ENCODE data around the gene EPB42.
"Not testable (repeated sequence)": the region's sequence is repeated elsewhere in the genome, so short reads cannot be mapped to it uniquely, and the experiment has no call there.

The EPB42 gene

DNA sequence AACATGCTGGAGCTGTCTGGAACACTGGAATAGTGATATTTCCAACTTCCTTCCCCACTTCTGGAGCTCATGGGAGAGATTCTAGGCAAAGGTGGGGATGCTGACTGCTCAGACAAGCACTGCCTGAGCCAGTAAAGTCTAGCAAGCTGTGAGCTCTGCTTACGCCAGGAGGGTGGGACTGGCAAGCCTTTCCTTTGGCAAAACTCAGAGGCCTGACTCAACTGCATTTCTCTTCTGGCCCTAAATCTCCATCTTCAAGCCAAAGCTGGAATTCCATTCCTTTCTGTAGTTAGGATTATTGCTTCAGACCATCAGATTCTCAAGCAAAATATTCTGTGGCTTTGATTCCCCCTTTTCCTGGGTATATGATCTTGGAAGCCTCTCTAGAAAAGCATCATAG is 20.3 kb upstream of the EPB42 start:
- no peak for DNase-seq (ENCODE audit: low read depth in 2 of 2)

DNA sequence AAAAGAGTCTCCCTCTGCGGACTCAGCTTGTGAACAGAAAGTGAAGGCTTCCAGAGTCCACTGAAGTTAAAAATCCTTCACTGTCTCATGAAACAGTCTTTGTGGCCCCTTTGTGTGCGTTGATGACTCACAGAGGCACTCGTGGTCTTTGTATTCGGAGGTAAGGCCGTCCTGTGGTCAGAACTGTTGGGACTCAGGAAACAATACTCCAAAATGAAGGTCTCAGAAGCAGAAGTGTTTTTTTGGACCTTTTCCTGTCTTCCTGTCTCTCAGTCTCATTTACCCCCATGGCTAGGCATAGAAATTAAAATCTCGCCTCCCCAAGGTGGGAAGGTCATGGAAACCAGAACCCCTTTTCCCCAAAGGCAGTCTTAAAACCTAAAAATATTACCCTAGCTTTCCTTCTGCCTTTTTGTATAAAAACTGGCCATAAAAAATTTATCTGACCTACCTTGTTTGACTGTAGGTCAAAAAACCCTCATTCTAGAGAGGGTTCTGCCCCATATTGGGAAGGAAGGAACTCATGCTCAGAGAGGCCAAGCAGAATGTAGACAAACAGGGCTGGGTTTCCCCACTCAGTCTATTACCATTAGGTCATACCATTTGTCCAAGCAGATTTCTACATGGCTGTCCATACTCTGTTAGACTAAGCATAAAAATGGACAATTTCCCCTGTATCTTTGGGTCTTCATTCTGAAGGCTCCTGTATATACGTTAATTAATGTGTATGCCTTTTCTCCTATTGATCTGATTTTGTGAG is 19.1 kb upstream of the EPB42 start:
- DNase-seq (ENCODE audit: low read depth in 2 of 2) = no peak

DNA sequence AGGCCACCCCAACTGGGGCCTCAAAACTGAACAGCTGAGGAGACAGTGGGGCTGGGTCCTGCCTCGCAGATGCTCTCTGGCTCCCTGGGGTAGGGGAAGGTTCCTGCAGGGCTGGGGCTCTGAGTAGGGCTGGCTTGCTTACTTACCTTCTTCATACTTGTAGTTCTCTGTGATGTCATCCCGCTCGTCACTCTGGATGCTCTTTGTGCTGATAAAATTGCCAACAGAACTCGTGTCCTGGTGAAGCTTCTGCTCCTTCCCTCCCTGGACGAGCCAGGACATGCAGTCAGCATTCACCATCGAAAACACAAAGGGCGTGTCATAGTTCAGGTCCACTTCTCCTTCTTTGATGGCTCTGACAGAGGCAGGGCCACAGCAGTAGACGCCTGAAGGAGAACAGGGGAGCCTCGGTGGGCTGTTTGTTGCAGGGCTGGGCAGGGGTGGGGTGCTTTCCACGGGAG is 17.9 kb upstream of the EPB42 start:
- DNase-seq (ENCODE audit: low read depth in 2 of 2) = no peak

DNA sequence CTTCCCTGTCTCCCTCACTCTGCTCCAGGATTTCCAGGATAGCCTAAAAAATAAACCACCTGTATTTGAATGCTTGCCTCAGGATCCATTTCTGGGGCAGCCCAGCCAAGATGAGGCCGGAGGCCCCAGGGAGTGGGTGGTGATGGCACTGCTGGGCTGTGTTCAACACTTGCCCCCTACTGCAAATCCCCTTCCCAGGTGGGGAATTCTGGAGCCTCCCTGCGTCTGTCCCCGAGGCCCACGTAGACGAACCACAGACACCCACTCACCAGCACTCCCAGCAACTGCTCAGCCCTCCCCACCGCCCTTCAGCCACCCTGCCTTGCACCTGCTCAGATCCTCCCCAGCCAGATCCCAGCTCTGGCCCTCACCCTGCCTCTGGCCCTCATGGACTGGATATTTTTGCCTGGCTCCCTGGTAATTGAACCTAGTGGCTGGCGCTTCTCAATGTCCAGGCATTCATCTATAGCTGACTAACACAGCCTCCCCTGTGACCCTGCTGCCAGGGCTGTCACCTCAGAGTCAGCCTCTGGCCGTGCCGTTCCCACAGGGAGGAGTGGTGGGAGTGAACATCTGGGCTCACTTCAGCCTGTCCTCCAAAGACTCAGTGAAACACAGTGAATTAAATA is 17.1 kb upstream of the EPB42 start:
- DNase-seq (ENCODE audit: low read depth in 2 of 2) = no peak

DNA sequence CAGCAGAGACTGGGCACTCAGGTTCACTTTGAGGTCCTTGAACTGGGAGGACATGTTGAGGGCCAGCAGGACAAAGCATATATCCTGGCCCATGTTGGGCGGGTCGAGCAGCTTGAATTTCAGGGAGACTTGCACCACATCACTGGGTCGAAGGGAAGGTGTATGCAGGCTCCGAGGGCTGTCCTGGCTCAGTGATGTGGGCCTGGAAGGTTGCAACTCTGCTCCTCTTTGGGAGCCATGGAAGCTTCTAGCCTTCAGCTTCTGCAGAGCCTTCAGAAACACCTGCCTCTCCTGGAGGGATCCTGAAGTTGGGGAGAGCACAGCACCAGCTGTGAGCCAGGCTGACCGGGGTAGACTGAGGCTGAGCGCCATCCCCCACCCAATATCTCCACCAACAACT is 14.7 kb upstream of the EPB42 start:
- DNase-seq (ENCODE audit: low read depth in 2 of 2) = no peak

DNA sequence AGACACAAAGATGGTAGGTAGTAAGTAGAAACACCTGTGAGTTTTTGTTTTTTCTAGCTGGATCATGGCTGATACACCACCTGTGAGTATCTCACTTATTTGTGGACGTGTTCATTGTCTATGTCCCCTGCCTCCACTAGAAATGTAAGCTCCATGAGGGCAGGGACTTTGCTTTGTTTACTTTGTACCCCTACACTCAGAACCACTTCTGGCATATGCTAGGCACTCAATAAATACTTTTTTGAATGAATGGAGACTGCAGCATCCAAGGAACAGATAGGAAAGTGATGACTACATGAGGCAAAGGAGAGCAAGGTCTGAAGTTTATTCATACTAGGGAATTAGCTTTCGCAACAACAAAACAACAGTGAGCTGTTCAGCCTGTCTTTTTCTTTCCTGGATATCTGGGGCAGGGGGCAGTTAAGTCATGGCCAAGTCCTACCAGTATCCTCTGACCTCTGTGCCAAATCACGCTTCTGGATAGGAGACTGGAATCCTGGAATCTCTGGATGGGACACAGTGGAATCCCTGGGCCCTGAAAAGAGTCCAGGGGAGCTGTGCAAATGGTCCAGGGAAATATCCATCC is 11.6 kb upstream of the EPB42 start:
- no peak for DNase-seq (ENCODE audit: low read depth in 2 of 2)

DNA sequence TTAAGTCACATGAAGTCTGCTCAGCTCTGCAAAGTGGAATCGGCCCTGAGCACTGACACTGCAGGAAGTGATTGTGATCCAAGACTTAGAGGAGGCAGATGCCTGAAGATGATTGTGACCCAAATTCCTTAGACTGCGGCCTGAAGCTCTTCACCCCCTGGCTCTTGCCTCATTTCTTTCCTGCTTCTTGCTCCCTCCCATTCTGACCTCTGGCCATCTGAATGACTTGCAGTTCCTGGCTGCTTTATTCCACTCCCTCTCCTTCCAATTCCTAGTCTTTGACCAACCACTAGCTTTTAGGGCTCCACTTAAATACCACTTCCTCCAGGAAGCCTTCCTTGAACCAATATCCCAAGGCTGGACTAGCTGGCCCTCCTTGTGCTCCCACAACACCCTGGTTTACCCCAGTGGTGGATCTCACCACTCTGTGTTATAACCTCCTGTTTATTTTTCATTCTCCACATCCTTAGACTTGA is 9.9 kb upstream of the EPB42 start:
- no peak for DNase-seq (ENCODE audit: low read depth in 2 of 2)

DNA sequence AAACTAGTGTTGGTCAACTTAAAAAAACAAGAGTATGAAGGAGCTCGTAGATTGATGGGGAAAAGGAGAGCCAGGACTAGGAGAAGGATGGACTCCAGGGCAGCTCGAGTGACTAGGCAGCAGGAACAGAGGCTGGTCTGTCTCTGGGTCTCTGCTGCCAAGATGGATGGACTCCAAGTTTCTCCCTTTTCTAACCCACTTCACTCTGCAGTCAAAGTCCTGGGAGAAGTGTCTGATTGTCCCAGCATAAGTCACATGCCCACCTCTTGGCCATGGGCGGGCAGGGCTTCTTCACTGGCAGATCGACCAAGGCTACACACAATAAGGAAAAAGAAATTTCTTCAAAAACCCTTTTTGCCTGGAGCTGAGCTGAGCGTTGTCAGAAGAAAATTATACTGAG is 9.2 kb upstream of the EPB42 start:
- no peak for DNase-seq (ENCODE audit: low read depth in 2 of 2)

DNA sequence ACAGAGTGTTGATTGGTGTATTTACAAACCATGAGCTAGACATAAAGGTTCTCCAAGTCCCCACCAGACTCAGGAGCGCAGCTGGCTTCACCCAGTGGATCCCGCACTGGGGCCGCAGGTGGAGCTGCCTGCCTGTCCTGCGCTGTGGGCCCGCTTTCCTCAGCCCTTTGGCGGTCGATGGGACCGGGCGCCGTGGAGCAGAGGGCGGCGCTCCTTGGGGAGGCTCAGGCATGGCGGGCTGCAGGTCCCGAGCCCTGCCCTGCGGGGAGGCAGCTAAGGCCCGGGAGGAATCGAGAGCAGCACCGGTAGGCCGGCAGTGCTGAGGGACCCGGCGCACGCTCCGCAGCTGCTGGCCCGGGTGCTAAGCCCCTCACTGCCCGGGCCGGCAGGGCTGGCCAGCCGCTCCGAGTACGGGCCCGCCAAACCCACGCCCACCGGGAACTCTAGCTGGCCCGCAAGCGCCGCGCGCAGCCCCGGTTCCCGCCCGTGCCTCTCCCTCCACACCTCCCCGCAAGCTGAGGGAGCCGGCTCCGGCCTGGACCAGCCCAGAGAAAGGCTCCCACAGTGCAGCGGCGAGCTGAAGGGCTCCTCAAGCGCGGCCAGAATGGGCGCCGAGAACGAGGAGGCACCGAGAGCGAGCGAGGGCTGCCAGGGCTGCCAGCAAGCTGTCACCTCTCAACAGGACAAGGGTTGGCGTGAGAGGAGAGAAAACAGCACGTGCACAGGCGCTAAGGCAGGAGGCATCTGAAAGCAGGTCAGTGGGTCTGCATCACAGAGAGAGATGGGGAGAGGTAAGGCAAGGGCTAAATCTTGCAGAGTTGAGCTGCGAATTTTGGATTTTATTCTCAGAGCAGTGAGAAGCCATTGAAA is 5.9 kb upstream of the EPB42 start:
- DNase-seq (ENCODE audit: low read depth in 2 of 2) = no peak

DNA sequence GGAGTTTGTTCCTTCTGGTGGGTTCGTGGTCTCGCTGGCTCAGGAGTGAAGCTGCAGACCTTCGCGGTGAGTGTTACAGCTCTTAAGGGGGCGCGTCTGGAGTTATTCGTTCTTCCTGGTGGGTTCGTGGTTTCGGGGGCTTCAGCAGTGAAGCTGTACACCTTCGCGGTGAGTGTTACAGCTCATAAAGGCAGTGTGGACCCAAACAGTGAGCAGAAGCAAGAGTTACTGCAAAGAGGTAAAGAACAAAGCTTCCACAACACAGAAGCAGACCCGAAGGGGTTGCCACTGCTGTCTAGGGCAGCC is 5.1 kb upstream of the EPB42 start:
- DNase-seq (ENCODE audit: low read depth in 2 of 2) = not testable (repeated sequence)

DNA sequence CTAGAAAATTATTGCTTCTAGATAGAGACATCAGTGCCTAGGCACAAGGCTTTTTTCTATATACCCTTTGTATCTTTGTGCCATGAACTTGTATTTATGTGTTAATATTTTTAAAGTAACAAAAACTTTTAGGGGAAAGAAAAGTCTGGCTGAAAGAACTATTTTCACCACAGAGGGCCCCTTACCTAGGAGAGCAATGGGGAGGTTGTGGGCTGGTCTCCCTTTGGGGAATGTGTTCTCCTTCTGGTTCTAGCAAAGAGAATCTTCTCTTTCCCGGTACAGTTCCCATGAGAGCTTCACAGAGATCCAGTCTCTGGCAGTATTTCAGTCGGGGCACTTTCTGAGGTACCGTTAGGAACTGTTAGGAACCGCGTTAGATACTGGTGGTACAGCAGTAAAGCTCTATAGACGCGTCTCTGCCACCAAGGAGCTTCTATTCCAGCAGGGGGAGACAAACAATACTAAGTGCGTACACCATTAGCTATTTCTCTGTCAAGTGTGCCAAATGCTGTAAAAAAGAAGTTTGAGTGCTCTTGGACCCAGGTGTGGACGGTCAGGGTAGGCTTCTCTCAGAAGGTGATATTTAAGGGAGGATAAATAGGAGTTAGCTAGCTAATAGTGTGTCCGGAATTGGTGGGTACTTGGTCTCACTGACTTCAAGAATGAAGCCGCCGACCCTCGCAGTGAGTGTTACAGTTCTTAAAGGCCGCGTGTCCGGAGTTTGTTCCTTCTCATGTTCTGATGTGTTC is 4.6 kb upstream of the EPB42 start:
- no peak for DNase-seq (ENCODE audit: low read depth in 2 of 2)

DNA sequence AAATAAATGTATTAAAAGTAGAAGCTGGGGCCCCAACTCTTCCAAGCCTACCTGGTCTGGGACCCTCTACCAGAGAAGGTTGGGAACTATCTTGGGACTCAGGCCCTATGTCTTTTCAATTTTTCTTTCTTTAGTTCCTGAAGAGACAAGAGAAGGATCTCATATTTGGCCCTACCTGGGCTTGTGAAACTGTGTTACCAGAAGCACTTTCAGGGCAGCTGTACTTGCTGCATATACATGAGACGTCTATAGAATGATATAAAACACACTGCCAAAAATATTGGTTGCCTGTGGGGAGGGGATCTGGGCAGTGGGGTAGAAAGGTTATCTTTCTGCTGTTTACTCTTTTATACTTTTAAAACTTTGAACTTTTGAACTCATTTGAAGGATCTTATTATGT is 604 bp upstream of the EPB42 start:
- no peak for DNase-seq (ENCODE audit: low read depth in 2 of 2)

DNA sequence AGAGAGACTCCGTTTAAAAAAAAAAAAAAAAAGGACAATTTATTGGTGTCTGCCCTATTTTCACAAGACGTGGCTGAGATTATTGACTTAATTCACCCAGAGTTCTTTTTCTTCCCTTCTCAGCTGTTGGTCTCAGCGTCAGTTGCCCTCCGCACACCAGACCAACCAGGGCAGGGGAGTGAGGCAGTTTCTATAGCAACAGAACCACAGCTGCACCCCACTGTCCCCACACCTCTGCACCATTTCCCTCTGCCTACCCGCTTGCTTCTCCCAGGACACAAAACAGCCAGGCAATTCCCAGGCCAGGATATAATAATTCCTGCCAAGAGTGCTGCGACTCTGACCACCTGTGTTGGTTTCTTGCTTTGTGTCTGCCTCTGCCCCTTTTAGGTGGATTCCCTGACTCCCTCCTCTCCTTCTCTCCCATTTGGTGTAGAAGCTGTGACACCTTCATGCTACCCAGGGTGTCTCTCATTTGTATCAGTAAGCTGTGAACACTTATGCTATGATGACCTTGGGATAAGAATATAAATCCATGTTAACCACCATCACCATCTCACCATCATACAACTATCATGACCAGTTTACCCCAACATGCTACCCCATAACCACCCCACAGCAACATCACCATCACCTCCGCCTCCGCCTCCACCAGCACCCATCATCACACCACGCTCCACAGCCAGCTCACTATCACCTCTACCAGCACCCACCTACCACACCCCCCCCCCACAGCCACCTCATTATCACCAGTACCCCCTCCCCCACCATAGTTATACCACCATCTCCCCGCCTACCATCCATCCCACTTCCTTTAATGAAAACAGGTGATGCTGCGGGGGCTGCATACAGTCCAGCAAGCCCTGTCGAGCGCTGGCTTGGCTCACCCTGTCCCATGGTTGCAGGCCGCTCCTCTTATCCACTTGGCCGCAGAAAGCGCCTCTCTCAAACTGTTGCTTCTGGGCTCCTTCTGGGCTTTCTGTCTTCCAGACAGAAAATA is 589 bp downstream of the EPB42 start:
- DNase-seq (ENCODE audit: low read depth in 2 of 2) = no peak

DNA sequence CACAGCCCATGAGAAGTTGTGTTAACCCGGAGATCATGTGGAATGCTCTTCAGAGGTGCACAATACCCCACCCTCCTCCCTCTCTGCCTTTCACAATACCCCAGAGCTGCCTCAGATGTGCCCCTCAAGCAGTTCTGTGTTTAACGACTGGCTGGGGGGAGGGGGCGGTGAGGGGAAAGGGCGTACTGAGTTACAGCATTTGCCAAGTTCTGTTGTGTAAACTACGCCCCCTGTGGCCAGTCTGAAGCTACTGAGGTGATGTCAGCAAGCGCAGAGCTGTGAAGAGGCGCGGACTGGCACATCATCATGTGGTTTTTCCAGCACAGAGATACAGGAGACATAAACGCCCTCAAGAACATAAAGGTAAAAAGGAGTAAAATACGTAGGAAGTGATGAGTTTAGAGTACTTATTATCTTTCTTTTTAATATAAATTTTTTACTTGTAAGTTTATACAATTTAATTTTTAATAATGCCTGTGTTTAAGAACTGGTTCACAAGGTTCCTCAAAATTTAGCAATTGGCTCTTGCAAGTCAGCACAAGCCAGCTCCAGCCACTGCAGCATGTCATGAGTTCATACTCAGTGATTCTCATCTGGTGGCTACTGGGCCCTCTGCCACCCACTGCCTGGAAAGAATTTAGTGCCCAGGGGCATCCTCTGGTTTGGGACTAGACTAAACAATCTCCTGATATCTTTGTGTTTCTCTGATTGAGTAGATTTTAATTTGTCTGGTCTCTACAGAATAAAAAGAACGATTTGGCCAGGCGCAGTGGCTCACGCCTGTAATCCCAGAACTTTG is 1.7 kb downstream of the EPB42 start:
- no peak for DNase-seq (ENCODE audit: low read depth in 2 of 2)

DNA sequence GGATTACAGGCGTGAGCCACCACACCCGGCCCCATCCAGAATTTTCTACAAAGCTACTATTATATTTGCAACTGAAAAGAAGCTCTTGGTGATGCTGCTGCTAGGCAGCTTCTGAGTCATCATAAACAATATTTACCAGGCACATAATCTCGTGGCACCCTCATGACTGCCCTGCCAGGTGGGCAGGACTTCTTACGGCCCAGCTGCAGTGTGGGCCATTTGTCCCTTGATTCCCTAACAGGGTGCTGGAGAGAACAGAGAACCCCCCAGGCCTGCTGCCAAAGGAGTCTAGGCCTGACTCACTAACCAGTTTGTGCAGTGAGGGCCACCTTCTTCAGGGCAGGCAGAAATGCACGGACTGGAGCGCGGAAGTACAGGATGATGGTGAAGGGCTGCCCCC is 4.9 kb downstream of the EPB42 start:
- no peak for DNase-seq (ENCODE audit: low read depth in 2 of 2)

DNA sequence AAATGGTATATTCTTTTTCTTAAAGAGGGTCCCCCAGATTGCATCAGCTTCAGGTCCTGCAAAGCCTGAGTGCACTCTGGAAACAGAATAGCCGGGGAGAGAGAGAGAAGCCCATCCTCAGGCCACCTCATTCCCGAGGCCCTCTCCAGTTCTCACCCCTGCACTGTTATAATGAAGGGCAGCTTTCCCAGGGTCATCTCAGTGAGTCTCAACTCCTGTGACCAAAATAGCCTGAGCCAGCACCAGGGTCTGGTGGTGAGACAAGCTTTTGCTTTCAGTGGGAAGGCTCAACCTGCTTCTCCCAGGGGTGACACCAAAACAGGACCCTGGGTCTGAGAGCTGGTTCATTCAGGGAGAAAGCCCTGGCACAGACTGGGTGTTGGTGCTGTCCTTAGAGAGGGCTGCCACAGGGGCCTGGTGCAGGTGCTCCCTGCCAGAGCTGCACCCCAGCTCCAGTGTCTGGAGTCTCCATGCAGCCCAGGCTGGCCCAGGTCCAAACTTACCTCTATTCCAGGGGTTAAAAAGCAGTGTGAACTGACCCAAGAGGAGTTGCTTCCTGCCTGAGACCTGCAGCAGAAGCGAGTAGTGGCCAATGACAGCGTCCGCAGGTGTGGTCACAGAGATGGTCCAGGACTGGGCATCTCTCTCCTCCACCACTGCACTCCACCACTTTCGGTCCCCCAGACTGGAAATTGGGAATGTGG is 6.1 kb downstream of the EPB42 start:
- no peak for DNase-seq (ENCODE audit: low read depth in 2 of 2)

DNA sequence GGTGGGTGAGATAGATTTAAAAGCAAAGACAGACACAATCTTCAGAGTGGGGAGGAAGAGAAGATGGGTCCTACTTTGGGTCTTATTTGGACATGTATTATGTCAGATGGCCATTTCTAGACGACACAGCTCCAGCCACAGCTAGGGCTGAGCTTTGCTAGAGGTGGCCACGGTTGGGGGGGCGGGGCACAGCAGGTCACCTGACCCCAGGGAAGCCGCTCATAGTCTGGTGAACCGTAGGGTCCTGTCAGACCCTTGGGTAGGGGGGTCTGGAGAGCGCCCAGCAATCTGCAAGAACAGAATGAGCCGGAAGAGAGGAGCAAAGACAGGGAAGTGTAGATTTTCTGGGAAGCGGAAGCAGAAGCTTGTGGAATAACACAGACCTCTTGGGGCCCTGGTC is 6.6 kb downstream of the EPB42 start:
- DNase-seq (ENCODE audit: low read depth in 2 of 2) = no peak

DNA sequence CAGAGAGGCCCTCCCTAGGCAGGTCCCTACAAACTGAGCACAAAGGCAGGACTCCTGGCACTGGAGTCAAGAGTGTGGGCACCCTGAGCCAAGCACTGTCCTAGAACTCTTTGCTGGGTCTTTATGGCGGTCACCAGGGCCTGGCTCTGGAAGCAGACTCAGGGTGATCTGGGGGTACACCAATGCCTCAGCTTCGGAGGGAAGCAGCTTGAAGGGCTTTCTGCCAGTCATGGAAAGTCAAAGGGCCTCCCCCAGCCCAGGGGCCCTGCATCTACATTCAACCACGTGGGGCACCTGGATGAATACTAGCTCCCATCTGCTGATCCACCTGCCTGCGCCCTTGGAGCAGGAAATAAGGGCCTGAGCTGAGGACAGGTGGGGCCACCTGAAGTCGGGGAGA is 7.4 kb downstream of the EPB42 start:
- no peak for DNase-seq (ENCODE audit: low read depth in 2 of 2)

DNA sequence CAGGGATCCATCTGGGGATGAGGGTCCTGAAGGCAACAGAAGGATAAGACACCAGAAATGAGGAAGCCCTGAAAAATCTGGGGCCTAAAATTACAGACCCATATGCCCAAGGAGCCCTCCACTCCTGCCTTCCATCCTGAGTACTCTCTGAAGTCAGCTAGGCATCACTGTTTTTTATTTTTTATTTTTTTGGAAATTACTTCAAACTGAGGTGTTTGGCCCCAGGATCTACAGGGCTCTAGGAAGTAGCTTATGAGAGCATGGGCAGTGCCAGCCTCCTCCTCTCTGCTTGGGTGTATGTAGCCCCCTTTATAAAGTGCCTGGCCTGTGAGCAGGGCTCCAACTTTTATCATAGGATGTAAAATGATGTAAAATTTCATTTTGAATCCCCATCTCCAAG is 7.9 kb downstream of the EPB42 start:
- DNase-seq (ENCODE audit: low read depth in 2 of 2) = no peak

Measured in stimulated activated CD4-positive, alpha-beta T cell treated with anti-CD3 and anti-CD28 coated beads, Interleukin-1b, Interleukin-23, amount 100 ng/mL, for 1 hour (primary cell).